GM18873 (cell line): Measurements from ENCODE around the gene TOX4.
"Not testable (repeated sequence)": the region's sequence is repeated elsewhere in the genome, so short reads cannot be mapped to it uniquely, and the experiment has no call there.

Source experiments
- ATAC-seq: cut with Tn5 transposase; IDR thresholded peaks from one replicate; pipeline ENCODE4 v1.9.1; 2021; ENCODE audit warnings: mild to moderate bottlenecking, moderate library complexity, moderate number of reproducible peaks; ENCODE audit not compliant: unreplicated experiment, low FRiP score

TOX4 gene

GRCh38 chr14:21476925-21477681 lies at the start of gene TOX4, which contains the start of gene RAB2B:
Gene TOX4 (plus strand): TSS chr14:21477195. CDS start chr14:21477279, 84 bp downstream.
Gene RAB2B (minus strand): TSS chr14:21476959. CDS start chr14:21476872, 87 bp downstream.
- peak; percentile 98 for ATAC-seq

DNA sequence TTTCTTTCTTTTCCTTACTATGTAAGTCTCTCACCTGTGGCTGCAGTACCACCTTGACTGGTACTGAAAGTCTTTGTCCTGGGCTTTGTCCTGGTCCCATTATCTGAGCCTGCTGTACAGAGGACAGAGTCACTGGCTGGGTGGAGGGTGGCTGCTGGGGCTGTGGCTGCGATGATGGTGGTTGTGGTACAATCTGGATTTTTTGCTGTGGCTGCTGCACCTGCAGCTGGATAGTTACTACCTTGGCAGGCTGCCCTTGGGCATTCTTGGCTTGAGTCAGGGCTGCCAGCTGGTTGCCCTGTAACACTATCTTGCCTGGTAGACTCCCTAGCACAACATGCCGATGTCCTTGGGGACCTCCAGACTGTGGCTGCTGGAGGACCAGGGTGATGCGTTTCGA lies 48.1 kb upstream of the TOX4 start:
- no peak for ATAC-seq

DNA sequence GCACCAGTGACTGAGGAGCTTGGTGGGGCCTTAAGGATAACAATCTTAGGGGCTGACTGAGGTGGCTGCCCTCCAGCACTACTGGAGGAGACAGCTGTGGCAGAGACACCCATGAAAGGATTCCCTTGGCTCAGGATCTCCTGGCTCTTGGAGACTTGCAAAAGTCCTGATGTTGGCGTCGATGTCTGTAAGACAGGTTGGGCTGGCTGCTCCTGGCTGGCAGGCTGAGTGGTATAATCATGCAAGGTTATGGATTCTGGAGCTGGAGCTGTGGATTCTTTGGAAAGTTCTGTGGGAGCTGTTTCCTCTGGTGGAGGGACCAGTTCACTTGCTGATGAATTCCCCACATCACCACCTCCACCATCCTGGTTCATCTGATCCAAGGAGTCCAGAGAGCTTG lies 45.9 kb upstream of the TOX4 start:
- no peak for ATAC-seq

- ATAC-seq: no peak
Observed at GRCh38 chr14:21436567-21437062, 40.4 kb upstream of the TOX4 start.

GRCh38 chr14:21437063-21437901 lies 39.7 kb upstream of the TOX4 start:
- ATAC-seq: peak; percentile 97

GRCh38 chr14:21440859-21441258 lies 36.1 kb upstream of the TOX4 start:
- no peak for ATAC-seq

DNA sequence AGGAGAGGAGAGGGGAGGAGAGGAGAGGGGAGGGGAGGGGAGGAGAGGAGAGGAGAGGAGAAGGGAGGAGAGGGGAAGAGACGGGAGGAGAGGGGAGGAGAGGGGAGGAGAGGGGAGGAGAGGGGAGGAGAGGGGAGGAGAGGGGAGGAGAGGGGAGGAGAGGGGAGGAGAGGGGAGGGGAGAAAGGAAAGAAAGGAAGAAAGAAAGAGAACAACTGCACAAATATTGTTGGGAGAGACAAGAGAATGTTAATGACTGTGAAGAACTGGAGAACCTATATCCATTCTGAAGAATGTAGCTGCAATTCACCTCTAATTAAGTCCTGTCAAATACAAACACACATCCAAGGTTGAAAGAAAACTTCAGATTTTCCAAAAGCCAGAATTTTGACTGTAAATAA lies 34.3 kb upstream of the TOX4 start:
- ATAC-seq: not testable (repeated sequence)

GRCh38 chr14:21449899-21450216 lies 27.1 kb upstream of the TOX4 start:
- no peak for ATAC-seq

GRCh38 chr14:21454843-21455544 lies 22.0 kb upstream of the TOX4 start:
- no peak for ATAC-seq

GRCh38 chr14:21455592-21455911 lies 21.4 kb upstream of the TOX4 start:
- ATAC-seq: no peak

- ATAC-seq: peak; percentile 97
Observed at GRCh38 chr14:21455912-21456667, 20.9 kb upstream of the TOX4 start, which contains the start of gene CHD8. Gene CHD8 (minus strand): TSS chr14:21456123. CDS start chr14:21431643, 24,480 bp downstream.

- no peak for ATAC-seq
Observed at GRCh38 chr14:21467616-21468015, 9.4 kb upstream of the TOX4 start.

- no peak for ATAC-seq
Observed at GRCh38 chr14:21475767-21476522, 1.1 kb upstream of the TOX4 start.

- peak; percentile 1 for ATAC-seq
Observed at GRCh38 chr14:21476523-21476924, 471 bp upstream of the TOX4 start.

DNA sequence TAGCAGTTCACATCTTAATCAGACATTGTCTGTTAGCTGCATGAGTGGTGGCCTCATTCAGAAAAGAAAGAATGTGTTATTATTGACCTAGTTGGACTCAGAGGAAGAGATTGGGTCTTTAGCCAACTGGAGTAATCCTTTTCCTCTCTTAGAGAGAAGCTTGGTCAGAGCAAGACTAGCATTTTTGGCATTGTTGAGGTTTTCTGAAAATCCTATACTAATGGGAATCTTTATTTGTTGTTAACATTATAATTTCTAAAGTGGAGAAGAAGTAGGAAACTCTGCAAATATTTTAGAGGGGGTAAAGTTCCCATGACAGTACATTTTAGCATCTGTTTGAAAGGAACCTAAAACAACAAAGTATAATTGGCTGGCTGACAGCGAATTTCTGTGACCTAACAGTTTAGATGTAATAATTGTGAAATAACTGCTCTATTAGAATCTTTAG lies 9.7 kb downstream of the TOX4 start:
- ATAC-seq: no peak

GRCh38 chr14:21494902-21495762 lies 18.1 kb downstream of the TOX4 start:
- no peak for ATAC-seq

DNA sequence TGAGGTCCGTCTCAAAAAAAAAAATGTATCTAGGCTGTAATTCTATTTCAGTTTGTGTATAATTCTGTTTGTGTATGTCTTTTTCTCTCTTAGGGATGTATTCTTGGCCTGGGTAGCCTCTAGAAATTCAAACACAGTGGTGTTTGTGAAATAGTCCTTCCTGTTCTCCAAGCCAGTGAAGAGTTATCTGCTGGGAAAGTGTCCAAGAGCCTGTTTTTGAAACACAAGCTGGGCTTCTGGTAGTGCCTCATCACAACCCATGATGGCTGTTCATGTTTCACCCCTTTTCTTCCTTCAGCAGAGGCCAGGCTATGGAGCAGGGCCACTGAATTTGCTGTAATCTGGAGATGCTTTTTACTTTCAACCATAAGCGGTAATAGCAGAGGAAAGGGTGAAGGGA lies 19.5 kb downstream of the TOX4 start:
- ATAC-seq: no peak
